Smooth muscle cell (in vitro differentiated cells): ENCODE measurements around the gene OR2T35. TPM values are rescaled to one million over a fixed set of nuclear protein-coding genes. Genes with fewer than 3 reads are reported as not detected.

Experiments
- DNase-seq: peaks from one replicate; lab custom pipeline; 2025; ENCODE audit not compliant: unreplicated experiment; lab: John Stamatoyannopoulos, UW
- H2AFZ ChIP-seq: fragments of 200-600 bp; sonication (generic); 2 replicates; pipeline ENCODE4 v1.6.0; 2016; ENCODE audit warnings: antibody characterized with exemption, low read depth, mild to moderate bottlenecking
- H3F3A ChIP-seq: fragments of 200-600 bp; sonication (generic); 2 replicates; pipeline ENCODE4 v1.6.0; 2017; ENCODE audit warnings: antibody characterized with exemption, low read depth
- H3K27ac ChIP-seq: fragments of 200-600 bp; sonication (generic); 2 replicates; pipeline ENCODE4 v1.5.1; 2016; ENCODE audit warnings: low read depth, mild to moderate bottlenecking
- H3K27me3 ChIP-seq: fragments of 200-600 bp; sonication (generic); 2 replicates; pipeline ENCODE4 v1.6.1; 2016; ENCODE audit warnings: low read depth, mild to moderate bottlenecking
- H3K36me3 ChIP-seq: fragments of 200-600 bp; sonication (generic); 2 replicates; pipeline ENCODE4 v1.5.1; 2016; ENCODE audit warnings: low read depth
- H3K4me1 ChIP-seq: fragments of 200-600 bp; sonication (generic); 2 replicates; pipeline ENCODE4 v1.5.1; 2016; ENCODE audit warnings: low read depth
- H3K4me2 ChIP-seq: fragments of 200-600 bp; sonication (generic); 2 replicates; pipeline ENCODE4 v1.6.0; 2016; ENCODE audit warnings: mild to moderate bottlenecking
- H3K4me3 ChIP-seq: fragments of 200-600 bp; sonication (generic); 2 replicates; pipeline ENCODE4 v1.5.1; 2016; ENCODE audit warnings: mild to moderate bottlenecking
- H3K79me2 ChIP-seq: fragments of 200-600 bp; sonication (generic); 2 replicates; pipeline ENCODE4 v1.6.0; 2016; ENCODE audit warnings: low read depth, mild to moderate bottlenecking
- H3K9ac ChIP-seq: fragments of 200-600 bp; sonication (generic); 2 replicates; pipeline ENCODE4 v1.6.0; 2016; ENCODE audit warnings: low read depth
- H3K9me3 ChIP-seq: fragments of 200-600 bp; sonication (generic); replicated peaks from 2 replicates; pipeline ENCODE4 v1.5.1; 2016; ENCODE audit warnings: low read depth
- H4K20me1 ChIP-seq: fragments of 200-600 bp; sonication (generic); 2 replicates; pipeline ENCODE4 v1.6.0; 2016; ENCODE audit warnings: low read depth
- CTCF ChIP-seq: fragments of 200-600 bp; sonication (generic); IDR thresholded peaks from 2 replicates; pipeline ENCODE4 v1.5.1; 2017; ENCODE audit warnings: borderline replicate concordance, mild to moderate bottlenecking, antibody characterized with exemption; ENCODE audit not compliant: insufficient read depth, poor library complexity, severe bottlenecking
- WGBS: methylation state at CpG from one replicate; pipeline ENCODE4 v1.1.7; 2016; ENCODE audit warnings: low lambda C conversion rate; 5-methylcytosine and 5-hydroxymethylcytosine counted together
- polyA plus RNA-seq: library from polyadenylated mRNA; unstranded; fragments of >200 nt; fragmentation: Nextera tagmentation; extraction: Ambion mirVana; gene quantifications from 2 replicates; pipeline ENCODE4 v1.2.1, GENCODE V29; 2016
- total RNA-seq: library from RNA; depleted of rRNA; stranded (reverse); fragments of >200 nt; gene quantifications from 2 replicates; pipeline ENCODE4 v1.2.3, GENCODE V29; 2014

The OR2T35 gene
- total and polyA plus RNA-seq, 2 experiments from 2014 or later = not detected

GRCh38 chr1:248625971-248626370, 19.1 kb downstream of the OR2T35 start:
- H3K36me3 ChIP-seq = no peaks in the 10 kb centered on the region
- WGBS = 50% methylated on average over 5 of the region's 5 CpGs

DNA sequence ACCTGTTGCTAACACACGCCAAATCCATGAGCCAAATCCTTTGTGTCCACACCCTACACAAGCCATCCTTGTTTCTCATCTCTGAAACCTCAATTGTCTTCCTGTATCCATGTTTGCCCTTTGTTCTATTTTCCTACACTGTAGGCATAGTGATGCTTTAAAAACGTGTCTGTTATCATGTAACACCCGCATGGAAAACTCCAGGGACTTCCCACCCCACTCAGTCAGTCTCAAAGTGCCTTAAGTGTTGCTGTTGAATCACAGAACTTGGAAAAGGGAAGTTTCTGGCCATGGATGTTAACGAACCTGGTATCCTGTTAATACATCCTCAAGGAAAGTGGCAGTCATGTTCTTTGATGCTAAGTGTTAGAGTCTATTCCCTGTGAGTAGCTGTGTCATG, 19.9 kb downstream of the OR2T35 start:
- H4K20me1 ChIP-seq = no peaks in the 10 kb centered on the region
- H3K4me2 ChIP-seq = no peak overlapping the region
- WGBS = 49% methylated on average over 4 of the region's 4 CpGs
- H3K36me3 ChIP-seq = no peaks in the 10 kb centered on the region
- no peak overlapping the region for H2AFZ ChIP-seq
- no peak for DNase-seq
- H3F3A ChIP-seq = no peaks in the 10 kb centered on the region
- H3K4me3 ChIP-seq = no peak overlapping the region
- H3K27ac ChIP-seq = no peak overlapping the region
- H3K4me1 ChIP-seq = no peaks in the 10 kb centered on the region
- no peaks in the 10 kb centered on the region for H3K79me2 ChIP-seq
- H3K27me3 ChIP-seq = no peaks in the 10 kb centered on the region
- H3K9me3 ChIP-seq = peaks cover 13% of the 10 kb centered on the region
- no peak overlapping the region for H3K9ac ChIP-seq
- TF ChIP-seq CTCF = no peak

More at GRCh38 chr1:248625971-248626370, 19.1 kb downstream of the OR2T35 start:
- no peak overlapping the region for H3K9ac ChIP-seq
- no peak overlapping the region for H2AFZ ChIP-seq
- no peaks in the 10 kb centered on the region for H3F3A ChIP-seq
- H4K20me1 ChIP-seq = no peaks in the 10 kb centered on the region
- H3K4me3 ChIP-seq = no peak overlapping the region
- no peak overlapping the region for H3K4me2 ChIP-seq
- DNase-seq = no peak
- H3K9me3 ChIP-seq = peaks cover 13% of the 10 kb centered on the region
- no peaks in the 10 kb centered on the region for H3K79me2 ChIP-seq
- TF ChIP-seq CTCF = no peak
- no peak overlapping the region for H3K27ac ChIP-seq
- H3K4me1 ChIP-seq = no peaks in the 10 kb centered on the region
- H3K27me3 ChIP-seq = no peaks in the 10 kb centered on the region

- H2AFZ ChIP-seq = no peak overlapping the region
- no peaks in the 10 kb centered on the region for H3K27me3 ChIP-seq
- no peak overlapping the region for H3K27ac ChIP-seq
- no peaks in the 10 kb centered on the region for H3K79me2 ChIP-seq
- no peak for DNase-seq
- TF ChIP-seq CTCF = no peak
- H3K9ac ChIP-seq = no peak overlapping the region
- peaks cover 18% of the 10 kb centered on the region for H3K9me3 ChIP-seq
- no peaks in the 10 kb centered on the region for H3K36me3 ChIP-seq
- no peak overlapping the region for H3K4me2 ChIP-seq
- no peaks in the 10 kb centered on the region for H4K20me1 ChIP-seq
- H3K4me1 ChIP-seq = no peaks in the 10 kb centered on the region
- H3K4me3 ChIP-seq = no peak overlapping the region
- WGBS = 81% methylated on average over 4 of the region's 4 CpGs
- H3F3A ChIP-seq = no peaks in the 10 kb centered on the region
Measured at GRCh38 chr1:248622570-248623001, 22.5 kb downstream of the OR2T35 start.

DNA sequence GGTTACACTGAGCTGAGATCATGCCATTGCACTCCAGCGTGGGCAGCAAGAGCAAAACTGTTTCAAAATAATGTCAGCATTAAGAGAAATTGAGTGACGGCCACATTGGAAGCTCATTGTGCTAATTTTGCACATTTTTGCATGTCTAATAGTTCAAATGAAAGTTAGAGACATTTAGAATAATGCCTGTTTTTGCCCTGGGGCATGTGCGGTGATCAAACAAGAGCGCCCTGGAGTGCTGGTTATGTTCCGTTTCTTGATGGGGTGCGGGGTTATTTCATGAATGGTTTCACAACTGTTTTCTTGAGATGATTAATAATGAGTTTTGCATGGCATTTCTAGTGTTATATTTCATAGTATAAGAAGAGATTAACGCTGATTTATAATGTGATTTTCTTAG, 23.3 kb downstream of the OR2T35 start:
- H3K4me2 ChIP-seq = no peak overlapping the region
- H3K4me1 ChIP-seq = no peaks in the 10 kb centered on the region
- H3K4me3 ChIP-seq = no peak overlapping the region
- H3K9me3 ChIP-seq = peaks cover 17% of the 10 kb centered on the region
- H3K27me3 ChIP-seq = no peaks in the 10 kb centered on the region
- WGBS = 68% methylated on average over 7 of the region's 7 CpGs
- TF ChIP-seq CTCF = no peak
- H4K20me1 ChIP-seq = no peaks in the 10 kb centered on the region
- no peak overlapping the region for H3K9ac ChIP-seq
- no peak for DNase-seq
- H3K36me3 ChIP-seq = no peaks in the 10 kb centered on the region
- H3F3A ChIP-seq = no peaks in the 10 kb centered on the region
- no peak overlapping the region for H2AFZ ChIP-seq
- no peaks in the 10 kb centered on the region for H3K79me2 ChIP-seq
- no peak overlapping the region for H3K27ac ChIP-seq
